ENCODE data around the gene TXNDC8. TPM values are rescaled to one million over a fixed set of nuclear protein-coding genes. Genes with fewer than 3 reads are reported as not detected.

TXNDC8 gene
- total RNA-seq, 1 experiment from 2014 or later, result not detected

DNA sequence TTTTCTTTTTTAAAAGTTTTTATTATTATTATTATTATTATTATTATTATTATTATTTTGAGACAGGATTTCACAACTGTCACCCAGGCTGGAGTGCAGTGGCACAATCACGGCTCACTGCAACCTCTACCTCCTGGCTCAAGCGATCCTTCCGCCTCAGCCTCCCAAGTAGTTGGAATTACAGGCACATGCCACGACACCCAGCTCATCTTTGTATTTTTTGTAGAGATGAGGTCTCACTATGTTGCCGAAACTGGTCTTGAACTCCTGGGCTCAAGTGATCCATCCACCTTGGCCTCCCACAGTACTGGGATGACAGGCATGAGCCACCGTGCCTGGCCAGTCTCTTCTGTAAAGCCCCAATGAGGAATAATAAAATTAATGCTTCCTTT is 50.4 kb downstream of the TXNDC8 start:
- Histone ChIP-seq H3K27ac (ENCODE audit: low read depth, low read length) (no peak overlapping the region), H3K27me3 (ENCODE audit: insufficient read depth, low read length) (no peaks in the 10 kb centered on the region), H2AFZ (ENCODE audit: low read depth, low read length, poor library complexity, severe bottlenecking) (no peak overlapping the region), H3K4me3 (replicated peaks in 1 of 2; ENCODE audit: low read depth in 1 of 2, low read length in 2 of 2) (no peak overlapping the region), H3K79me2 (ENCODE audit: insufficient read depth, low read length) (no peaks in the 10 kb centered on the region), H3K9me2 (ENCODE audit: insufficient read depth) (no peaks in the 10 kb centered on the region), H3K4me2 (ENCODE audit: low read length) (no peak overlapping the region), H3K36me3 (ENCODE audit: control insufficient read depth in 1 of 2, insufficient read depth in 2 of 2, low read length in 2 of 2) (no peaks in the 10 kb centered on the region), H4K20me1 (ENCODE audit: insufficient read depth) (no peaks in the 10 kb centered on the region), H3K9me3 (ENCODE audit: control insufficient read depth in 1 of 2, insufficient read depth in 1 of 2, low read depth in 1 of 2, low read length in 2 of 2) (no peaks in the 10 kb centered on the region), H3K4me1 (ENCODE audit: control insufficient read depth in 1 of 2, insufficient read depth in 2 of 2, low read length in 2 of 2) (peaks cover 10 to 24% of the 10 kb centered on the region in 2 experiments), H3K9ac (ENCODE audit: low read length) (no peak overlapping the region)
- no TSS peak for BruUV-seq (replicated peaks)
- ATAC-seq, result no peak
- TF ChIP-seq JUND (IDR thresholded peaks at IDR 0.05) (no peak), FOSL1 (IDR thresholded peaks at IDR 0.05; ENCODE audit: low read depth) (no peak), ZNF274 (IDR thresholded peaks at IDR 0.05; ENCODE audit: low read depth, low read length) (no peak), POLR2A (IDR thresholded peaks at IDR 0.05; ENCODE audit: borderline replicate concordance, extremely low read depth, insufficient read depth, insufficient read length) (no peak), EZH2phosphoT487 (IDR thresholded peaks at IDR 0.05; ENCODE audit: borderline replicate concordance) (no peak), EGR1 (IDR thresholded peaks at IDR 0.05; ENCODE audit: low read depth) (no peak), RAD21 (IDR thresholded peaks at IDR 0.05; ENCODE audit: low read depth) (no peak), POLR2AphosphoS5 (IDR thresholded peaks at IDR 0.05; ENCODE audit: low read depth, low read length) (no peak), ZFX (IDR thresholded peaks at IDR 0.05) (no peak)
- TF ChIP-seq, protein P1, sequence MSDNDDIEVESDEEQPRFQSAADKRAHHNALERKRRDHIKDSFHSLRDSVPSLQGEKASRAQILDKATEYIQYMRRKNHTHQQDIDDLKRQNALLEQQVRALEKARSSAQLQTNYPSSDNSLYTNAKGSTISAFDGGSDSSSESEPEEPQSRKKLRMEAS (IDR thresholded peaks at IDR 0.05), result no peak
- POLR2A ChIA-PET, result no interaction called here
- CTCF ChIA-PET, result no interaction called here
- RAD21 ChIA-PET (ENCODE audit: low non-redundant PET in 1 of 2, low total read pairs in 2 of 2, uncharacterized antibody in 2 of 2, unreplicated experiment in 2 of 2), result no interaction called here
- intact Hi-C loops (cut with micrococcal nuclease), result no loop called here
- no peak for DNase-seq (ENCODE audit: low read depth, low spot score)

DNA sequence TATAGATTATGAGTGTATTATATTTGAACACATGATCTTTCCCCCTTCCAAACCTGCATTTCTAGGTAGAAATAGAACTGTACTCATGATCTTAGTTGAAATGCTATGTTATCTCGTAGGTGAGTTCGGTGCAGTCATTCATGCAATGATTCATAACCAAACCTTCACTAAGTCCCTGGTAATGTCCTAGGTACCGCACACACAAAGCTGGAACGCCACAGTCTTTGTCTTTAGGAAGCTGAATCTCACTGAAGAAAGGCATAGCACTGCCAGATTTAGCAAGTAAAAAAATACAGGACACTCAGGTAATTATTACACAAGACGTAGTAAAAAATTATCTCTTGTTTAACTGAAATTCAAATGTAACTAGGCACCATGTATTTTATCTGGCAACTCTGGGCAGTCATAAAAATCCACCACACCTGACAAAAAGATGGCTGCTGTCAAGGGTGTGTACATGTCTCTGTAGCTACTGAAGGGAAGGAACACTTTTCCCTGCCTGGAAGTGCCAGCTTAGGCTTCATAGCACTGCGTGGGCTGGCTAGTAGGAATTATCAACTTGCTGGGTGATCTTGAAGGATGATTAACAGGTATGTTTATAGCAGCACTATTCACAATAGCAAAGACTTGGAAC is 53.3 kb downstream of the TXNDC8 start:
- intact Hi-C loops (cut with micrococcal nuclease), result no loop called here
- H3K36me3 ChIP-seq (ENCODE audit: control insufficient read depth in 1 of 2, insufficient read depth in 2 of 2, low read length in 2 of 2), result no peaks in the 10 kb centered on the region
- no peak for DNase-seq (ENCODE audit: low read depth, low spot score)
- no peak overlapping the region for H3K9ac ChIP-seq (ENCODE audit: low read length)
- POLR2A ChIA-PET, result interaction anchor here (0.8 kb wide), 1 partner anchor 28 kb away, joined by 3 read pairs; the partner anchor contains the start of gene TXN
- CTCF ChIA-PET, result no interaction called here
- BruUV-seq (replicated peaks), result no TSS peak
- H3K4me2 ChIP-seq (ENCODE audit: low read length), result peak overlapping the region; percentile 32
- H2AFZ ChIP-seq (ENCODE audit: low read depth, low read length, poor library complexity, severe bottlenecking), result peak overlapping the region; percentile 55
- no peaks in the 10 kb centered on the region for H3K9me3 ChIP-seq (ENCODE audit: control insufficient read depth in 1 of 2, insufficient read depth in 1 of 2, low read depth in 1 of 2, low read length in 2 of 2)
- H3K79me2 ChIP-seq (ENCODE audit: insufficient read depth, low read length), result no peaks in the 10 kb centered on the region
- RAD21 ChIA-PET (ENCODE audit: low non-redundant PET in 1 of 2, low total read pairs in 2 of 2, uncharacterized antibody in 2 of 2, unreplicated experiment in 2 of 2), result no interaction called here
- H4K20me1 ChIP-seq (ENCODE audit: insufficient read depth), result no peaks in the 10 kb centered on the region
- H3K4me3 ChIP-seq (replicated peaks in 1 of 2; ENCODE audit: low read depth in 1 of 2, low read length in 2 of 2), result no peak overlapping the region
- no peaks in the 10 kb centered on the region for H3K9me2 ChIP-seq (ENCODE audit: insufficient read depth)
- H3K27ac ChIP-seq (ENCODE audit: low read depth, low read length), result no peak overlapping the region
- no peak for ATAC-seq
- no peaks in the 10 kb centered on the region for H3K27me3 ChIP-seq (ENCODE audit: insufficient read depth, low read length)
- peaks cover 18 to 46% of the 10 kb centered on the region in 2 experiments for H3K4me1 ChIP-seq (ENCODE audit: control insufficient read depth in 1 of 2, insufficient read depth in 2 of 2, low read length in 2 of 2)
- TF ChIP-seq, protein P2, sequence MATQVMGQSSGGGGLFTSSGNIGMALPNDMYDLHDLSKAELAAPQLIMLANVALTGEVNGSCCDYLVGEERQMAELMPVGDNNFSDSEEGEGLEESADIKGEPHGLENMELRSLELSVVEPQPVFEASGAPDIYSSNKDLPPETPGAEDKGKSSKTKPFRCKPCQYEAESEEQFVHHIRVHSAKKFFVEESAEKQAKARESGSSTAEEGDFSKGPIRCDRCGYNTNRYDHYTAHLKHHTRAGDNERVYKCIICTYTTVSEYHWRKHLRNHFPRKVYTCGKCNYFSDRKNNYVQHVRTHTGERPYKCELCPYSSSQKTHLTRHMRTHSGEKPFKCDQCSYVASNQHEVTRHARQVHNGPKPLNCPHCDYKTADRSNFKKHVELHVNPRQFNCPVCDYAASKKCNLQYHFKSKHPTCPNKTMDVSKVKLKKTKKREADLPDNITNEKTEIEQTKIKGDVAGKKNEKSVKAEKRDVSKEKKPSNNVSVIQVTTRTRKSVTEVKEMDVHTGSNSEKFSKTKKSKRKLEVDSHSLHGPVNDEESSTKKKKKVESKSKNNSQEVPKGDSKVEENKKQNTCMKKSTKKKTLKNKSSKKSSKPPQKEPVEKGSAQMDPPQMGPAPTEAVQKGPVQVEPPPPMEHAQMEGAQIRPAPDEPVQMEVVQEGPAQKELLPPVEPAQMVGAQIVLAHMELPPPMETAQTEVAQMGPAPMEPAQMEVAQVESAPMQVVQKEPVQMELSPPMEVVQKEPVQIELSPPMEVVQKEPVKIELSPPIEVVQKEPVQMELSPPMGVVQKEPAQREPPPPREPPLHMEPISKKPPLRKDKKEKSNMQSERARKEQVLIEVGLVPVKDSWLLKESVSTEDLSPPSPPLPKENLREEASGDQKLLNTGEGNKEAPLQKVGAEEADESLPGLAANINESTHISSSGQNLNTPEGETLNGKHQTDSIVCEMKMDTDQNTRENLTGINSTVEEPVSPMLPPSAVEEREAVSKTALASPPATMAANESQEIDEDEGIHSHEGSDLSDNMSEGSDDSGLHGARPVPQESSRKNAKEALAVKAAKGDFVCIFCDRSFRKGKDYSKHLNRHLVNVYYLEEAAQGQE (IDR thresholded peaks at IDR 0.05; ENCODE audit: low read depth), result no peak
- TF ChIP-seq SRF (IDR thresholded peaks at IDR 0.05; ENCODE audit: low read depth) (no peak), SP1 (IDR thresholded peaks at IDR 0.05; ENCODE audit: low read depth) (no peak), POLR2AphosphoS5 (IDR thresholded peaks at IDR 0.05; ENCODE audit: low read depth, low read length) (no peak), CEBPB (IDR thresholded peaks at IDR 0.05; ENCODE audit: low read depth) (no peak), ZFX (IDR thresholded peaks at IDR 0.05) (no peak), JUND (IDR thresholded peaks at IDR 0.05) (no peak), EZH2 (IDR thresholded peaks at IDR 0.05) (no peak), EGR1 (IDR thresholded peaks at IDR 0.05; ENCODE audit: low read depth) (no peak), TCF7L2 (IDR thresholded peaks at IDR 0.05; ENCODE audit: borderline replicate concordance, extremely low read depth, insufficient read depth, insufficient read length) (no peak), YY1 (IDR thresholded peaks at IDR 0.05; ENCODE audit: extremely low read depth, insufficient replicate concordance, low read depth, low read length) (no peak)
- TF ChIP-seq, protein P3, sequence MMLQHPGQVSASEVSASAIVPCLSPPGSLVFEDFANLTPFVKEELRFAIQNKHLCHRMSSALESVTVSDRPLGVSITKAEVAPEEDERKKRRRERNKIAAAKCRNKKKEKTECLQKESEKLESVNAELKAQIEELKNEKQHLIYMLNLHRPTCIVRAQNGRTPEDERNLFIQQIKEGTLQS (IDR thresholded peaks at IDR 0.05), result no peak
- TF ChIP-seq, protein P1 (IDR thresholded peaks at IDR 0.05), result no peak

Data from HCT116 (cell line).